ENCODE results near the gene FANCL. TPM values are rescaled to one million over a fixed set of nuclear protein-coding genes. Genes with fewer than 3 reads are reported as not detected.

FANCL gene
- total and polyA plus RNA-seq, 7 donors = 3.9 to 6.4 (median 5.5) TPM

- TF ChIP-seq CTCF (IDR thresholded peaks at IDR 0.05) = no peak
- intact Hi-C loops (cut with DNase I) = no loop called here
Observed at GRCh38 chr2:58207189-58207588, 33.9 kb downstream of the FANCL start.

GRCh38 chr2:58206785-58207184 is 34.3 kb downstream of the FANCL start:
- ATAC-seq = no peak
- no peak overlapping the region for H3K4me3 ChIP-seq
- WGBS, 3 donors = 99 to 100% (median 100%) methylated on average over 1 of the region's 1 CpG
- H3K27me3 ChIP-seq (ENCODE audit: insufficient read depth in 3 of 3, low read length in 2 of 3) = no peaks in the 10 kb centered on the region
- DNase-seq = no peak
- H3K36me3 ChIP-seq (ENCODE audit: insufficient read depth in 1 of 2, low read depth in 1 of 2) = peaks cover 0 to 2% of the 10 kb centered on the region in 2 donors
- no peaks in the 10 kb centered on the region for H3K4me1 ChIP-seq
- TF ChIP-seq CTCF (IDR thresholded peaks at IDR 0.05) = no peak
- no peak overlapping the region for H3K27ac ChIP-seq
- intact Hi-C loops (cut with DNase I) = no loop called here
- no peaks in the 10 kb centered on the region for H3K9me3 ChIP-seq

More at GRCh38 chr2:58207189-58207588, 33.9 kb downstream of the FANCL start:
- DNase-seq = no peak
- ATAC-seq = no peak
- 83 to 84% (median 83%) methylated on average over 3 of the region's 3 CpGs for WGBS, 3 donors
- H3K4me3 ChIP-seq = no peak overlapping the region
- no peaks in the 10 kb centered on the region for H3K4me1 ChIP-seq
- H3K27ac ChIP-seq = no peak overlapping the region
- no peaks in the 10 kb centered on the region for H3K9me3 ChIP-seq
- H3K27me3 ChIP-seq (ENCODE audit: insufficient read depth in 3 of 3, low read length in 2 of 3) = no peaks in the 10 kb centered on the region
- peaks cover 0 to 4% of the 10 kb centered on the region in 2 donors for H3K36me3 ChIP-seq (ENCODE audit: insufficient read depth in 1 of 2, low read depth in 1 of 2)

DNA sequence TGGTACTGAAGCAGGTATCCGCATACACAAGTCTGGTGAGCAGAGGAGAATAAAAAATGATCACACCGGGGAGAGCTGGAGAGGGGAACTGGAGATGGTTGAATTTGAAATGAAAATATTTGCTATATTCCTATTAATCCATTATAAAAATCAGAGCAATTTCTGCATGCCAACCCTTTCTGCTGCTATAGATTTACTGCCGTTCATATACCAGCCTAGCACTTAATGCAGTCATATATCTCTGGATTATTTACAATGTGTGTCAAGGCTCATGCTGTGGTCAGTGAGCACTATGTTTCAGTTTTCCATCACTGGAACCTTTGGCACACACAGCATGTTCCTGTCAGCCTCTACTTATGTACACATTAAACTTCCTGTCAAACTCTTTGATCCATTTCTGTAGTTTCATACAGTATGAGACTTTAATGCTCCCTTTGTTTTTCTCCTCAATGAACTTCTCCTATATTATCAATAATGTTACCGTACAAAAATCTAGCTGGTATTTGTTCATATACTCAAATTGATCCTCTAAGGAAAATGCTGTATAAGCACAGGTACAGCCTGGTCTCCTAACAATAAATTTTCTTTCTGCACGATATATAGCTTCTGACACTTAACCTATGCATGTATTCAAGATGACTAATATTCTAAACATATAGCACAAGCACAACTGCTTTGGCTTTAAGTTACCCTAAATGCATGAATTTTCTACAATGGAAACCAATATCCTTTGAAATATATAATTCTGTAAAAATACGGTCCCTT is 36.7 kb downstream of the FANCL start:
- H3K9me3 ChIP-seq = no peaks in the 10 kb centered on the region
- no peaks in the 10 kb centered on the region for H3K27me3 ChIP-seq (ENCODE audit: insufficient read depth in 3 of 3, low read length in 2 of 3)
- intact Hi-C loops (cut with DNase I) = no loop called here
- H3K4me1 ChIP-seq = no peaks in the 10 kb centered on the region
- no peak for ATAC-seq
- no peak for TF ChIP-seq CTCF (IDR thresholded peaks at IDR 0.05)
- 86 to 90% (median 88%) methylated on average over 6 of the region's 6 CpGs for WGBS, 3 donors
- no peak overlapping the region for H3K4me3 ChIP-seq
- no peak overlapping the region for H3K27ac ChIP-seq
- no peak for DNase-seq
- H3K36me3 ChIP-seq (ENCODE audit: insufficient read depth in 1 of 2, low read depth in 1 of 2) = peaks cover 0 to 5% of the 10 kb centered on the region in 2 donors

GRCh38 chr2:58203018-58203417 is 38.1 kb downstream of the FANCL start:
- TF ChIP-seq CTCF (IDR thresholded peaks at IDR 0.05) = no peak
- Histone ChIP-seq H3K27ac (no peak overlapping the region), H3K36me3 (ENCODE audit: insufficient read depth in 1 of 2, low read depth in 1 of 2) (peaks cover 0 to 10% of the 10 kb centered on the region in 2 donors), H3K9me3 (no peaks in the 10 kb centered on the region), H3K27me3 (ENCODE audit: insufficient read depth in 3 of 3, low read length in 2 of 3) (no peaks in the 10 kb centered on the region), H3K4me3 (no peak overlapping the region), H3K4me1 (no peaks in the 10 kb centered on the region)
- intact Hi-C loops (cut with DNase I) = no loop called here
- DNase-seq (no peak), ATAC-seq (no peak)

DNA sequence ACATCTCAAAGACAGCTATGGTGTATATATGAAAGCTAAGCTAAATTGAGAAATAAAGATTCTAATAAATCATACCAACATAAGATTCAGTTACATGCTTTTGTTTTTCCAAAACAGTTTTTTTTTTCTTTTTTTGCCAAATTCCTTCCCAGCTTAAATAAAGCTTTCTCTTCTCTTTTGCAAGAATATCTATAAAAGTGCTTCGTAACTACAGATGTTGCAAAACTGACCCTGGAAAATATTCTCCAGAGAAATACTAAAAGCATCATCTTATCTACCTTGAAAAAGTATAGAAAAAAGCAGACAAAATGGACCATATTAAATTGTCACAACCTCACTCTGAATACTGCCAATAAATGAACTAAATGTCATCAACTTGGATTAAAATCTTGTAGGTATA is 38.7 kb downstream of the FANCL start:
- intact Hi-C loops (cut with DNase I) = no loop called here
- H3K4me3 ChIP-seq = no peak overlapping the region
- no peaks in the 10 kb centered on the region for H3K4me1 ChIP-seq
- no peak for ATAC-seq
- TF ChIP-seq CTCF (IDR thresholded peaks at IDR 0.05) = no peak
- no peak for DNase-seq
- no peak overlapping the region for H3K27ac ChIP-seq
- WGBS, 3 donors = 94 to 95% (median 94%) methylated on average over 1 of the region's 1 CpG
- peaks cover 0 to 11% of the 10 kb centered on the region in 2 donors for H3K36me3 ChIP-seq (ENCODE audit: insufficient read depth in 1 of 2, low read depth in 1 of 2)
- no peaks in the 10 kb centered on the region for H3K27me3 ChIP-seq (ENCODE audit: insufficient read depth in 3 of 3, low read length in 2 of 3)
- H3K9me3 ChIP-seq = no peaks in the 10 kb centered on the region
